Stimulated activated CD4-positive, alpha-beta T cell treated with anti-CD3 and anti-CD28 coated beads, Interleukin-2, amount 100 ng/mL, for 24 hours (primary cell): ENCODE measurements around the gene CCDC91.
A peak's percentile ranks its signal among the peaks of the same experiment; 100 is the strongest.
"Not testable (repeated sequence)": the region's sequence is repeated elsewhere in the genome, so short reads cannot be mapped to it uniquely, and the experiment has no call there.

Source experiments
- DNase-seq, 2 donors: peaks; one replicate each; pipeline ENCODE4 v3.0.0-alpha.2; 2020

Gene CCDC91

GRCh38 chr12:28234444-28234843 is 44.2 kb downstream of the CCDC91 start:
- no peak for DNase-seq

DNA sequence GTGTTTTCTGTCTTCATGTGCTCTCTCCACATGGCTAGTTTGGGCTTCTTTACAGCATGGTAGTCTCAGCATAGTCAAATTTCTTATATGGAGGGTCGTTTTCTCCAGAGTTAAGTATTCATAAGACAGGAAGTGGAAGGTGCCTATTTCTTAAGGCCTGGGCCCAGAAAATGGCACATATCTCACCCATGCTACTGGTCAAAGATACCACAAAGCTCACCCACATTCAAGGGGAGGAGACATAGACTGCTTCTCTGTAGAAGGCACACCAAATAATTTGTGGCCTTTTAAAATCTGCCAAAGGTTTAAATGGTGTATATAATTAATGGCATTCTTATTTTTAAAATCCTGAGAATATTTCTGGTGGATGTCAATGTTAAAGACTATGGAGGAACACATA is 44.8 kb downstream of the CCDC91 start:
- no peak for DNase-seq

DNA sequence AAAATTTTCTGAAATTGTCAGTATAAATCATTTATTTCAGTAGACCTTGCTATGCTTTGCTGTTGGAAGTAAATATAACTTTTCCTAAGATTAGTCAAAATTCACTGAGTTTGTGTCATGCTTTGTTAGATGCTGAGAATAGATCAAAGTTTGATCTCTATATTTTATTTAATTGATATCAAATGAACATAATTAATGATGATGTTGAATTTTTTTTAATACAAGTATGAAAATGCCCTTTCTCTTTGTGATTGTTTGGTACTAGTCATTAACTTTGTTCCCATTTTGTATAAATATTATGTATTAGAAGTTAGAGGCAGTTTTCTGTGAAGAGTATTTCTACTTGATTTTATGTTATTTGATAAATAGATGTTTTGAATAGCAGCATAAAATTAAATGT is 45.7 kb downstream of the CCDC91 start:
- no peak for DNase-seq

DNA sequence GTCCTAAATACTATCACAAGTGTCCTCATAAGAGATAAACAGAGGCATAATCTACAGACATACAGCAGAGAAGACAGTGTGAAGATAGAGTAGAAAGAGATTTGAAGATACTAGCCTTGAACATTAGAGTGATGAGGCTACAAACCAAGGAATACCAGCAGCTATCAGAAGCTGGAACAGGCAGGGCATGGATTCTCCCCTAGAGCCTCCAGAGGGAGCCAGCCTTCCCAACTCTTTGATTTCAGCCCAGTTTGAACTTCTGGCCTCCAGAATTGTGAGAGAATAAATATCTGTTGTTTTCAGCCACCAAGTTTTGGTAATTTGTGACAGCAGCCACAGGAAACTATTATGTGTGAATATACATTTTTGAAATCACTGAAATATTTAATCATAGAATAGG is 47.2 kb downstream of the CCDC91 start:
- DNase-seq = no peak

GRCh38 chr12:28239918-28240317 is 49.7 kb downstream of the CCDC91 start:
- no peak for DNase-seq

DNA sequence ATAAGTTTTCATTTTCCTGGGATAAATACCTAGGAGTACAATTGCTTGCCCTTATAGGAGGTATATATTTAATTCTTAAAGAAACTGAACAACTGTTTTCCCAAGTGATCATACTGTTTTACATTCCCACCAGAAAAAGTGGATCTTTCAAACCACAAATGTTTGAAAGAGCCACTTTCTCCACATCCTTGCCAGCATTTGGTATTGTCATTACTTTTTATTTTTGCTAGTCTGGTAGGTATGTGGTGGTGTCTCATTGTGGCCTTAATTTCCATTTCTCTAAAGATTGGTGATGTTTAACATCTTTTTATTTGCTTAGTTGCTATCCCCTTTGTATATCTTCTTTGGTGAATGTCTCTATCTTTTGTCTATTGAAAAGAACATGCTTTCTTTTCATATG is 50.6 kb downstream of the CCDC91 start:
- no peak for DNase-seq

- DNase-seq = no peak
Measured at GRCh38 chr12:28242129-28242495, 51.9 kb downstream of the CCDC91 start.

GRCh38 chr12:28242496-28243309 is 52.4 kb downstream of the CCDC91 start:
- DNase-seq = no peak

DNA sequence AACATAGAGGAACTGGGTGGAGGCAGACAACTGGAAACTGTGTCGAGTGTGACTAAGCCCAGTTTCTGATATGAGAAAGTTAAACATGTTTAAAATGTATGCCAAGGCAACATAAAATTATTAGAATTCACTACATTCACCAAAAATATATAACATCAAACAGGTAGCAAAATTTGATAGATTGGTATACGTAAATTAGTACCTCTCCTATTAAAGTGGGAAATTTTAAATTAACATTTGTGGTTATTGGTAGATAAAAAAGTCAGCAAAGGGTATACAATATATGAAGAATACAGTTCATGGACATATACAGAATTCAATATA is 53.0 kb downstream of the CCDC91 start:
- DNase-seq = no peak

DNA sequence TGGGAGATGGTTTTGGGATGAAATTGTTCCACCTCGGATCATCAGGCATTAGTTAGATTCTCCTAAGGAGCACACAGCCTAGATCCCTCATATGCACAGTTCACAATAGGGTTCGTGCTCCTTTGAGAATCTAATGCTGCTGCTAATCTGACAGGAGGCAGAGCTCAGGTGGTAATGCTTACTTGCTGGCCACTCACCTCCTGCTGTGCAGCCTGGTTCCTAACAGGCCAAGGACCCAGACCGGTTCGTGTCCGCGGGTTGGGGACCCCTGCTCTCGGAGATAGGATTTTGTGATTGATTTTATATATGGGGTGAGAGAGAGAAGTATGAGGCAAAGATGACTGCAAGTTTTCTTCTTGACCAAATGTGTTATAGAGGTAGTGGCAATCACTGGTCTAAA is 57.5 kb downstream of the CCDC91 start:
- DNase-seq = no peak

DNA sequence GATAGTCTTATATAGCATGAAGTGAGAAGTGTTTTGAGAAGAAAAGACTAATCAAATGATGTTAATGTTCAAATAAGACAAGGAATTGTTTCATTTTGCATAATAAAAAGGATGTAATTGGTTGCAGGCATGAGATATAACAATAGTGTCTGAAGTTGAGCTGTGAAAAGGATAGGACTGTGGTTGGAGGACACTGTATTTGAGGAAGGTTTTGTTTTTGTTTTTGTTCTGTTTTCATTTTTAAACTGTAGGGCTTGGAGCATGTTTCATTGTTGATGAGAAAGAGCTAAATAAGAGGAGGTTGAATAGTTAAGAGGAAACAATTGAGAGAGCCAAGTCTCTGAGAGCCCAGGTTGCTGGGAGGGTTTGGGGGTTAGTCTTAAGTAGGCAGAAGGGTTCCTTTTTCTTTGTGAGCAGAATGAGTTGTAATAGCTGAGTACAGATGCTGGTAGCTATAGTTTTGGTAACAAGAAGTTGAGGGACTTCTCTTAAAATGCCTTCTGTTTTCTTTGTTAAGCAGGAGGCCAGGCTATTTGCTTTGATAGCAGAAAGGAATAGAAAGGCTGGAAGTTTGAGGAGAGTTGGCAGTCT is 58.4 kb downstream of the CCDC91 start:
- no peak for DNase-seq

DNA sequence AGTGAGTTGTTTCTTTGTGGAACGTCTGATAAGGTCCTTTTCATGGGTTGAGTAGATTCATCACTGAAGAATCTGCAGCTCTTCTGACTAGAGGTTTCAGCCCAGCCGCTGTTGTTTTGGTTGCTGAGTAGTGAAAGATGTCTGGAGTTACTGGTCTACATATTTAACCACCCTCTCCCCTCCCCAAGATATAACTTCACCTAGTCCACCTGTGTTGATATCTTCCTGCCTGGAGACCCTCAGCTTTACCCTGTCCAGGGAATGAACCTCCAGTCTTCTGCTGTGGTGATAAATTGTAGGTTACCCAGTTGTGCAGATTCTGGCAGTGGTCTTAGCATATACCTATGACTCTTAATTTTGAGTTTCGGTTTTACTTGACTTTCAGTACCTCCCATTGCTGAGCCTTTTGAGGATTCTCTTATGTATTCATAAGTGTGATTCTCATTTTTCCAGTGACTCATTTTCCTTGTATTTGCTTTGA is 62.9 kb downstream of the CCDC91 start:
- peak; percentile 45 to 56 for DNase-seq

- DNase-seq = no peak
Measured at GRCh38 chr12:28257411-28257810, 67.2 kb downstream of the CCDC91 start.

DNA sequence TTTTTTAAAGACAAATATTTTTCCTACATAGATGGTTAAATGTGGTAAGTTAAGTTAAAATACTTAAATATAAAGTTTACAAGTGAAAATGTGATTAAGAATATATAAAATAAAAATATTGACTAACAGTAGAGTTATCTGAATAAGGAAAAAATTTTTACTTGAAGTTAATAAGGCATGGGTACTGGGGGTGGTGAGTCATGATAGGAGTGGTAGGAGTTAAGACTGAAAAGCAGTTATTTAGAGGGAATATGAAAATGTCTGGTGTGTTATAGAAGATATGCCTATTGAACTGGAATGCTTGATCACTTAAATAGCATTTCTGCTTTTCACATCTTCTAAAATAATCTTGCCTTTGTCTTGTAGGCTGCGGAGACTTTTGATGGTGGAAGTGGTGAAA is 68.7 kb downstream of the CCDC91 start:
- DNase-seq = no peak

DNA sequence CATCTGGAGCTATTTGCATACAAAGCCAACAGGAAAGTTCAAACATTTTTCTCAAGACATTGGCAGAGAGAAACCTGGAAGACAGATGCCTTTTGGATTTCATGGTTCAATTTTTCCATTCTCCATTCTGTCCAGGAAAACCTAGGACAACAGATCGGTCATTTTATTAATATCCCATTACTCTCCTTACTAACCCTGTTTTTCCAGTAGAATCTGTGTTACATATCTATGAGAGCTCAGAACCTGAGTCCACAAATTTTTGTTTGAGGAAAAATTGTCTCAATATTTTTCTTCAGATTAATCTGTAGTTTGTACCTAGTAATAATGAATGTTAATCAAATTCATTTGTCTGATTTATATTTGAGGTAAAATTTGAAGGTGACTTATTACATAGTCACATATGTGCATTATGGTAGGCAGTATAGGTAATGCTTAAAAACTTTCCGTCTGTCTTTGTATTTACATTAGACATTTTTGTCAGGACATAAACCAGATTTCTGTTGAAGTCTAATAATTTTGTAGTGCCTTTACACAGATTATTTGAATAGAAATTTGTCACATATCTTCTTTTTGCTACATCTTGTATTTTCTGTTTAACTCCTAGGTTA is 75.3 kb downstream of the CCDC91 start:
- no peak for DNase-seq

GRCh38 chr12:28267920-28268607 is 77.8 kb downstream of the CCDC91 start:
- DNase-seq = not testable (repeated sequence)

- no peak for DNase-seq
Measured at GRCh38 chr12:28268608-28269229, 78.5 kb downstream of the CCDC91 start.

DNA sequence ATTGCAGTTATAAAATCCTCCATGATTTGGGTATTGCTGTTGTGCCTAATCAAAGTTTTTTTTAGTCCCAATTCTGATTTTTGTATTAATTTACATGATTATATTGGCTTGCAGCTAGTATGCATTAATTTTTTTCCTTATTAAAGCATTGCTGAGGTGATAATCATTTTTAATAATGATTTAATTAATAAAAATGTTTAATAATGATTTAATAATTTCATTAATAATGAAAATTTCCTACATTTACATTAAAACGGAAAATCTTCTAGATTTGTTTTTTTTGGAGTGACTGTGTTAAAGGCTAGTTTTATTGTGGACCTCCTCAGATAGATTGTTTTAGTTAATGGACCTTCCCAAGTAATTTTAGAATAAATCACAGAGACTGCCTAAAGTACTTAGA is 79.6 kb downstream of the CCDC91 start:
- DNase-seq = no peak

DNA sequence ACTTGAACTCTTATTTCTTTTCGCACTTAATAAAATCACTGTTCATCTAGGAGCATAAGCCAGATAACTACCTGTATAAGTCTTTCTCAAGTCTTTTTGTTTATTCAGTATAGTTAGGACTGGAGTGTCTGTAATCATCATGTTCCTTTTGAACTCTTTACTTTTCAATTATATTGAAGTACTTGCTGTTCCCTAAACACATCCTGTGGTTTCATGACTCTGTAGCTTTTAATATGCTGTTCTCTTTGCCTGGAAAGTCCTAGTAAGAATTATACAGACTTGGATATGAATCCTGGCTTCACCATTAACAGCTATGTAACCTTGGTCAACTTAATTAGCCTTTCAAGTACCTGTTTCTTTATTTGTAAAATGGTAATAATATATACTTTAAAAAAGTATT is 88.2 kb downstream of the CCDC91 start:
- DNase-seq = no peak

DNA sequence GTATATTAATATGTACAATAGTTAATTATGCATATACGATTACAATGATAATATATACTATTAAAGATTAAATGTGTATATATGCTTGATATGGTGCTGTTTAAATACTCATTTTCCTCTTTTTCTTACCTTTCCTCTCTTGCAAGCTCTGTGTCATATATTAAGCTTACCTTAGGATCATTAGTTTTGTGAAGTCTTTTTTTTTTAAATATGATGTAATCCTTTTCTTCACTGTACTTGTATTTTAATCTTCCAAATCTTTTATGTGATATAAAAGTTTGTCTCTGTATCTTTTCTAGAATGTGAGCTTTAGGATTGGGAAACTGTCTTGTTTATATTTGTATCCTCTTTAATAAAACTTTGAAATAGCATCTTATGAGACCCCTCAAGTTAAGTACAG is 88.7 kb downstream of the CCDC91 start:
- DNase-seq = no peak

DNA sequence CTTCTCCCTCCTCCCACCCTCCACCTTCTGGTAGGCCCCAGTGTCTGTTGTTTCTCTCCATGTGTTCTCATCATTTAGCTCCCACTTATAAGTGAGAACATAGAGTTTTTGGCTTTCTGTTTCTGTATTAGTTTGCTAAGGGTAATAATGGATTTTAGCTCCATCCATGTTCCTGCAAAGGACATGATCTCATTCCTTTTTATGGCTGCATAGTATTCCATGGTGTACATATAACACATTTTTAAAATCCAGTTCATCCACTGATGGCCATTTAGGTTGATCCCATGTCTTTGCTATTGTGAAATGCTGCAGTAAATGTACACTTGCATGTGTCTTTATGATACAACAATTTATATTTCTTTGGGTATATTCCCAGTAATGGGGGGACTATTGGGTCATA is 96.1 kb downstream of the CCDC91 start:
- DNase-seq = no peak

GRCh38 chr12:28290262-28290661 is 100.0 kb downstream of the CCDC91 start:
- DNase-seq = no peak

DNA sequence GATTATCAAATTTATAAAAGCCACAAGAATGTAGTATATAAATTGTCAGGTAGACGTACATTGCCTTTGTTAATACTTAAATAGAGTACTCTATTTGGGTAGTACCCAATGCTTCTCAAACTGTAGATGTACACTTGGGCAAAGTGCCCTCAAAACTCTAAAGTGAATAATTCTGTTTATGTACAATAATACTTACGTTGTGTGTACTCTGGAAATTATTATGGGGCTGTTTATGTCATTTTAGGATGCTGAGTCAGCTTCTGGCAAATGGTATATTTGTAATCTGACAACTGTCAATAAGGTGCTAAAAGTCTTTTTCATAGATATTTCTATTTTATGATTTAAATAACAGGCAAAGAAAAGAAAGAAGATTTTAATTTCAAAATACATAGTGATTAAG is 102.4 kb downstream of the CCDC91 start:
- no peak for DNase-seq
